Left renal cortex interstitium (tissue), 4 donors: Measurements from ENCODE around the gene FLACC1. TPM values are rescaled to one million over a fixed set of nuclear protein-coding genes. Genes with fewer than 3 reads are reported as not detected.
"Not testable (repeated sequence)": the region's sequence is repeated elsewhere in the genome, so short reads cannot be mapped to it uniquely, and the experiment has no call there.

Experiments
- DNase-seq, 4 donors: peaks; one replicate each; pipeline ENCODE4 v3.0.0-alpha.2; 2013; ENCODE audit warnings: low read depth in 4 of 4, low spot score in 2 of 4, missing footprints in 1 of 4
- polyA plus RNA-seq, 4 donors: library from polyadenylated mRNA; unstranded; fragments of 120-200 nt; gene quantifications; one replicate each; pipeline ENCODE4 v1.2.1, GENCODE V29; 2013; ENCODE audit not compliant: insufficient read length in 4 of 4

The FLACC1 gene
- polyA plus RNA-seq, 4 donors = 0.48 to 4.9 (median 2.2) TPM

DNA sequence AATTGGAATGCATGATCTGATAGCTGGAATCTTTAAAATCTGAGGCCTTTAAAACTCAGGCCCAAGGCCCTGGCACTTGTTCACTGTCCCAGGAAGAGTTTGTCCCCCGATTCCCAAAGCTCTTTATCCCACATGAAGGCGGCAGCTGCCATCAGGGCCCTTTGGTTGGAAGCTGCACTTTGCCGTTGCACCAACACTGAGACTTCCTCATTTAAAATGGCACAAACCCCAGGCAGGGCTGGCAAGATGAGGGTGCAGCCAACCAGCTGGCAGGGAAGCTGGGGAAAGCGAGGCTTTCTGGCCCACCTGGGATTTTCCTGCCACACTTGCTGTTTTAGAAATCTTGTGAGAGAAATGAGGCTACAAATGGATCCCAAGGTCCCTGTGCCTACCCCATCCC lies 6.3 kb downstream of the FLACC1 start:
- no peak for DNase-seq

DNA sequence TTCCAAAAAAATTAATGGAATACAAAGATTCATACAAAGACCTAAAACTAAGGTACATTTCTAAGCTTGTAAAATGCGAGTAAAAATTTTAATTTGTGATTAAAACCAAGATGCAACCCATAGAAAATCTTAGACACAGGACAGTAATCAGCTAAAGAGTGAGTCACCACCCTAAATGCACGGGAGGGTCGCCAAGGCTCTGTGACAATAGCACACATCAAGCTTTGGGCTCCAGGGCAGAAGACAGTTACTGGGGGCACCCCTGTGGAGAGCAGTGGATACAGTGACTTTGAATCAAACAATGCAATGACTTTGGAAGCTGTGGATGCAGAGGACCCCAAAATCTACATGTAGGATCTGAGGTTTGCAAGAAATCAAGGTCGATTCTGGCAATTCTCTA lies 7.5 kb downstream of the FLACC1 start:
- DNase-seq = no peak

DNA sequence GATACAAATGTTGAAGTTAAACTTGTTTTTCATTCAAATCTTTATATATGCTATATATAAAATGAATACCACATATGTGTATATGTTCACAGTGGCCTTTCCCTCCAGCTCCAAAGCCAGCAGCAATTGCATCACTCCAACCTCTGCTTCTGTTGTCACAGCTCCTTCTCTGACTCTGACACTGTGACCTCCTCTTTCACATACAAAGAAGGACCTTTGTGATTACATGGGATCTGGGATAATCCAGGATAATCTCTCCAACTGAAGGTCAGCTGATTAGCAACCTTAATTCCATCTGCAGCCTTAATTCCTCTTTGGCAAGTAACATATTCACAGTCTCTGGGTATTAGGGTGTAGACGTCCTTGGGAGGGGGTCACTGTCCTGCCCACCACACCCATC lies 8.4 kb downstream of the FLACC1 start:
- no peak for DNase-seq

DNA sequence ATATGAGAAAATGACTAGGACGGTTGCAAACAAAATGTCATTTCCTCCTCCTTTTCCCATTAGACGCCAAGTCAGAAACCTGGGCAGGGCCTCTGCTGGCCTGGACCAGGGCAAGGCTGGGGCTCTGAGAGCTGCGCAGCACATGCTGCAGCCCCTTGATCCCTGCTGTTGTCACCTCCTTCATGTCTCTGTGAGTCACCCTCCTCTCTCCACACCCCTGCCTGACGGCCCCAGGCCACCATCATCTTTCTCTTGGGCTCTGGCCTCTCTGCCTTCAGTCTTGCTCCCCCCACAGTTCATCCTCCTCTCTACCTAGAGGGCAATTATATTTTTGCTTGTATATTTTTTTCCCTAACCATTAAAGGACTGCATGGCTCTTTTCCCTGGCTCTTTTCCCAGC lies 10.0 kb downstream of the FLACC1 start:
- no peak for DNase-seq

DNA sequence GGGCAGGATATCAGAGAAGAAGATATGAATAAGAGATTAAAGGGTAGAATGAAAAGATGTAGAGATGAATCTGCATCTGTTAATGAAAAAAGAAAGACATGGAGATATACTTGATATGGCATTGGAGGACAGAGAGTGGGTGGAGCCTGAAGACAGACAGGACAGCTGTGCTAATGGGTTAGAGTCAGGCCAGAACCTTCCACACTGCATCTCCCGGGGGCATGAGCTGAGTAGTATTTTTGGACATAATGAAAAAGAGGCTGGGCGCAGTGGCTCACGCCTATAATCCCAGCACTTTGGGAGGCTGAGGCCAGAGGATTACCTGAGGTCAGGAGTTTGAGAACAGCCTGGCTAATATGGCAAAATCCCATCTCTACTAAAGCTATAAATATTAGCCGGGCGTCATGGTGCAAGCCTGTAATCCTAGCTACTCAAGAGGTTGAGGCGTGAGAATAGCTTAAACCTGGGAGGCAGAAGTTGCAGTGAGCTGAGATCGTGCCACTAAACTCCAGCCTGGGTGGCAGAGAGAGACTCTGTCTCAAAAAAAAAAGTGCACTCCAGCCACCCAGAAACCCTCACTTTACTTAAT lies 11.4 kb downstream of the FLACC1 start:
- DNase-seq = no peak

DNA sequence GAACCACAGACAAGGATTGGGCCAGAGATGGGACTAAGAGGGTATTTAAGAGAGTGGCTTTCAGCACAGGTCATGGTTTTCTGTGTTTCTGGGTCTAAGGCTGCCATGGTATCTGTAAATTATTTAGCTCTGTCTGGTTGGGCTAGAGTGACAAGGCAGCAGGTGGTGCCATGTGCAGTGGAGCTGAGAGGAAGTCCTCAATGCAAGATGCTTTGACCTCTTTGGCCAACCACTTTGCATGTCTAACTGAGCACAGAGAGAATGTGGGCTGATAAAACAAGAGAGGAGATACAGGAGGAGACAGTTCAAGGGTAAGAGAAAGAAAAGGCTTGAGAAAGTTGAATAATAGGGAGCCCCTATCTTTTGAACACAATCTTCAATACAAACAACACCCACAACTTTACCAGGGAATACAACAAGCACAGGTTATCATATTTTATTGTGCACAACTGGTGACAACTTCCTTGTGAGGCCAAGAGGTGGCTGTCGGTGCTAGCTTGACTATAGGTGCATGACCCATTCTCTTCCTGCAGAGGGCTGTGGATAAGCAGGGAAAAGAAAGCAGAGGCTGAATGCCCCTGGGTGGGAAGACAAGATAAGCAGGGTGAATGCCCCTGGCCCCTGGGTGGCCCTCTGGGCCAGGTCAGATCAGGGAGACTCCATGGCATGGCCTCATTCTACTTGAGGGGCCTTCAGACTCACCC lies 12.3 kb downstream of the FLACC1 start:
- DNase-seq = no peak

DNA sequence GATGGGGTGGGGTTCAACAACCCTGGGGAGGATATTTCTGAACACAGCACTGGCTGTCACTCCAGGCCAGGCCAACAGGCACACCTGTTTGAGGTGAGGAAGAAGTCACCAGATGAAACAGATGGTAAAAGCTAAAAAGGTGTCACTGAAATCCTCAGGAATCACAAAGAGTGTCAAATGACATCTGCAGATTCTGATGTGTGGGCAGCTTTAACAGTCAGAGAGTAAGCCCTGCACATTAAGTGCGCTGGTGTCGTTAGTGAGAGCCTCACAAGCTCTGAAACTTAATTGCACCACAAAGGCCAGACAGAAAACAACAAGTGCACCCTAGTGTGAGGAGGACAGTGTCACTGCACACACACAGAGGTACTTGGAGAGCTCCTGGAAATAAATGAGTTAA lies 13.6 kb downstream of the FLACC1 start:
- DNase-seq = no peak

DNA sequence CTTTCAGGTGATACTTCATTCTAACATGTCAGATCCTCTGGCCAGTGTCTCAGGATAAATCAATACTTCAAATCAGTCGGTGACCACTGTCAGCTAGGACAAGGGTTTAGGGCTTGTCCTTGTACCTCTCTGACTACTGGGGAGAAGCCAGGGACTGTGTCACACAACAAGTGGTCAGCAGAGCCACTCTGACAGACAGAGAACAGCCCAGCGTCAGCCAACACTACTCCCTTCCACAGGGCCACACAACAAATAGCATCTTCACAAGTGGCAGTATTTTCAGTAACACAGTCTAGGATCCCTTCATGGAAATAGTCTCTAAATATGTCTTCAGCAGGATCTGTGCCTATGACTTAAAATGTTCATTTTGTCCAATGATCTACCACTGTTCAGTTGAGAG lies 14.2 kb downstream of the FLACC1 start:
- no peak for DNase-seq

DNA sequence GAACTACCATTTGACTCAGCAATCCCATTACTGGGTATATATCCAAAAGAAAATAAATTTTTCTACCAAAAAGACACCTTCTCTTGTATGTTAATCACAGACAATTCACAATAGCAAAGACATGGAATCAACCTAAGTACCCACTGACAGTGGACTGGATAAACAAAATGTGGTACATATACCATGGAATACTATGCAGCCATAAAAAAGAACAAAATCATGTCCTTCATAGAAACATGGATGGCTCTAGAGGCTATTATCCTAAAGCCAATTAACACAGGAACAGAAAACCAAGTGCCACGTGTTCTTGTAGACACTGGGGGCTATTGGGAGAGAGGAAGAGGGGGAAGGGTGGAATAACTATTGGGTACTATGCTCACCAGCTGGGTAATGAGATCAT lies 27.7 kb downstream of the FLACC1 start:
- DNase-seq = no peak

DNA sequence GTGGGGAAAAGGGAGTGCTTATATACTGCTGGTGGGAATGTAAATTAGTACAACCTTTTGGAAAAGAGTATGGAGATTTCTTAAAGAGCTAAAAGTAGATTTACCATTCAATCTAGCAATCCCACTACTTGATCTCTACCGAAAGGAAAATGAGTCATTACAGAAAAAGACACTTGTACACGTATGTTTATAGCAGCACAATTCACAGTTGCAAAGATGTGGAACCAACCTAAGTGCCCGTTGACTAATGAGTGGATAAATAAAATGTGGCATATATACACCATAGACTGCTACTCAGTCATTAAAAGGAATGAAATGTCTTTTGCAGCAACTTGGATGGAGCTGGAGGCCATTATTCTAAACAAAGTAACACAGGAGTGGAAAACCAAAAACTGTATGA lies 29.5 kb downstream of the FLACC1 start:
- no peak for DNase-seq

DNA sequence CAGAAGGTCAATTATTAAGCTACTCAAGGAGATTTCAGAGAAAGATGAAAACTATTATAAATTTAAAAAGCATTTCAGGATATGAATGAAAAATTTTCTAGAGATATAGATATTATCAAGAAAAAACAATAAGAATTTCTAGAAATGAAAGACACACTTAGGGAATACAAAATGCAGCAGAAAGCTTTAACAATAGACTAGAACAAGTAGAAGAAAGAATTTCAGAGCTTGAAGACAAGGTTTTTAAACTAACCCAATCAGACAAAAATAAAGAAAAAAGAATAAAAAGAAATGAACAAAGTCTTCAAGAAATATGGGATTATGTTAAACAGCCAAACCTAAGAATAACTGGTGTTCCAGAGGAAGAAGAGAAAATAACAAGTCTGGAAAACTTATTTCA lies 34.4 kb downstream of the FLACC1 start:
- no peak for DNase-seq

DNA sequence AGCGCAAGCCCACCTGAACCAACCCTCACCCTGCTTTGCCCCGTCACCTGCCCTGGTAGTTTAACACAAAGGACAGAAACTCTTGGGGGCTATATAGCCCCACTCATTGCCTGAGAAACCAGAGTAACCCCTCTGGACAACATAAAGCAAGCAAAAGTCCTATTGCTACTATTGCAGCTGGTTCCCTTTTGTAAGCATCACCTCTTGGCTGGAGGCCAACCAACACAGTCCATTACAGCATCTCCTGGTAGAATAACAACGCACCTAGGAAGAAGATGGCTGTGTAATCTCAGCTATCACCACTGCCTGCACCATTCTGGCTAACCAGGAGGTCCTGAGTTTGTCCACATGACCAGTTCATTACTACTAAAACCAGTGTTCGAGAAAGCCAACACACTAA lies 36.4 kb downstream of the FLACC1 start:
- no peak for DNase-seq

DNA sequence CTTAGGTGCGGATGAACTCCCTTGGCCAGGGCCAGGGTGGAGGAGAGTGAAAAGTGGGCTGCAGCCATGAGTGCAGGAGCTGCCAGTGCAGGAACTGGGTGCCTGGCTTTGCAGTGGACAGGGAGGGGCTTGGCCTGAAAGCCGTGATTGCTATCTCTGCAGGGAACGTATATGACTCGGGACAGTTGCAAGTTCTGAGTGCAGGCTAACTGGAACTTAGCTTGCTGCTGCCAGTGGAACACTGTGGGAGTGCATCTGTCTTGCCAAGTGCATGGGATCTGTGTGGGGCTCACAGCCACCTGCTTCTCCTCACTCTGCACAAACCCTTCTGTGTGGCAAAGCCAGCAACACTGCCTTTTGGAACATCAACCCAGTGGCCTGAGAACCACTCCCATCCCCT lies 36.9 kb downstream of the FLACC1 start:
- no peak for DNase-seq

DNA sequence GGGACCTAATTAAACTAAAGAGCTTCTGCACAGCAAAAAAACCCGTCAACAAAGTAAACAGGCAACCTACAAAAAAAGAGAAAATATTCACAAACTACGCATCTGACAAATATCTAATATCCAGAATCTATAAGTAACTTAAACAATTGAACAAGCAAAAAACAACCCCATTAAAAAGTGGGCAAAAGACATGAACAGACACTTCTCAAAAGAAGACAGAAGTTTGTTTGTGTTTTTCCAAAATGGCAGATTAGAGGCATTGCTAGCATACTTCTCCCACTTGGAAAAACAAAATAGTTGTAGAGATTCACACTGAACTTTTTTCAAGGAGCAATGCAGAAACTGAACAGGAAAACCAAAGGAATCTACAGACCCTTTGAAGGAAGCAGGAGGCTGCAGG lies 37.6 kb downstream of the FLACC1 start:
- DNase-seq = no peak

DNA sequence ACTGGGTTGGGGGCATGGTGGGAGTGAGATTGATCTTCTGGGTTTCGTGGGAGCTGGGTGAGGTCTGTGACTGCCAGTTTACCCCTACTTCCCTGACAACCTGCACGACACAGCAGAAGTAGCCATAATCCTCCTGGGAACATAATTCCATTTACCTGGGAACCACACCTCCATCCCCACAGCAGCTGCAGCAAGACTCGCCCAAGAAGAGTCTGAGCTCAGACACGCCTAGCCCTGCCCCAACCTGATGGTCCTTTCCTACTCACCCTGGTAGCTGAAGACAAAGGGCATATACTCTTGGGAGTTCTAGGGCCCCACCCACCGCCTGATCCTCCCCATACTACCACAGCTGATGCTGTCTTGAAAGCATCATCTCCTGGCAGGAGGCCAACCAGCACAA lies 43.8 kb downstream of the FLACC1 start:
- DNase-seq = no peak

DNA sequence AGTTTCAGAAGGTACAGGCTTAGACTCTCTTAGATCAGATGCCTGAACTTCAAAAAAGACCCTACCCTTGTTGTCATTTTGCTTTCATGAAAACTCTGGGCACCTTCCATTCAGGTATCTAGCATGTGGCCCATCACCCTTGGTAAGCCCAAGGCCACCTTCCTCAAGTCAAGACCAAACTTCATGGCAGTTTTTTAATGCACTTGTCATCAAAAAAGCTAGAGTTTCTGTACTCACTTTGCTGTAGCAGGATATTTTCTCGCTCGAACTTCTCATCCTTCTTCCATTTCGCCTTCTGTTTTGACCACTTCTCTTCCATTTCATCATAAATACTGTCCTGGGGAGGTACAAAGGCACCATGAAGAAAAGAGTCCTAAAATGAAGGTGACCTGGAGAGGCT lies 48.2 kb downstream of the FLACC1 start:
- no peak for DNase-seq

DNA sequence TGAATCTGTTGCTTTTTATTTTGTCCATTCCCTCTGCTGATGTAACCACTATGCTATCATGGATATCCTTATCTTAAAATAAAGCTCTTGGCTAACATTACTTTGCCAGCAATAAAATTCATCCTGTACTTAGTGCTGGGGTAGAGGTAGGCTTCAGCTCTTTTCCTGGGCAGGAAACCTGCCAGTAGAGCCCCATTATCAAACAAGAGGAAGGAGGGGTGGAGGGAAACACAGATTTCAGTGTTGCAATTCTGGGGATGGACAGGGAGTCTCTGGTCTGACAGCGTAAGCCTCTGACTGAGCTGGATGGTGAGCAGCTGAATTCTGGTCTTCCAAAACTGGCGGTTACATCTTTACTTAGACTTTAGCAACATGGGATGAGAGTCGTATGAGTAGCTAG lies 49.3 kb downstream of the FLACC1 start:
- DNase-seq = no peak

DNA sequence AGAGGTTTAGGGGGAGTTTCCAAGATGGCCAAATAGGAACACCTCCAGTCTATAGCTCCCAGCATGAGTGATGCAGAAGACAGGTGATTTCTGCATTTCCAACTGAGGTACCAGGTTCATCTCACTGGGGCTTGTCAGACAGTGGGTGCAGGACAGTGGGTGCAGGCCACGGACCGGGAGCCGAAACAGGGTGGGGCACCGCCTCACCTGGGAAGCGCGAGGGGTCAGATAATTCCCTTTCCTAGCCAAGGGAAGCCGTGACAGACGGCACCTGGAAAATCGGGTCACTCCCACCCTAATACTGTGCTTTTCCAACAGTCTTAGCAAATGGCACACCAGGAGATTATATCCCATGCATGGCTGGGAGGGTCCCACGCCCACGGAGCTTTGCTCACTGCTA lies 57.2 kb downstream of the FLACC1 start:
- not testable (repeated sequence) for DNase-seq

DNA sequence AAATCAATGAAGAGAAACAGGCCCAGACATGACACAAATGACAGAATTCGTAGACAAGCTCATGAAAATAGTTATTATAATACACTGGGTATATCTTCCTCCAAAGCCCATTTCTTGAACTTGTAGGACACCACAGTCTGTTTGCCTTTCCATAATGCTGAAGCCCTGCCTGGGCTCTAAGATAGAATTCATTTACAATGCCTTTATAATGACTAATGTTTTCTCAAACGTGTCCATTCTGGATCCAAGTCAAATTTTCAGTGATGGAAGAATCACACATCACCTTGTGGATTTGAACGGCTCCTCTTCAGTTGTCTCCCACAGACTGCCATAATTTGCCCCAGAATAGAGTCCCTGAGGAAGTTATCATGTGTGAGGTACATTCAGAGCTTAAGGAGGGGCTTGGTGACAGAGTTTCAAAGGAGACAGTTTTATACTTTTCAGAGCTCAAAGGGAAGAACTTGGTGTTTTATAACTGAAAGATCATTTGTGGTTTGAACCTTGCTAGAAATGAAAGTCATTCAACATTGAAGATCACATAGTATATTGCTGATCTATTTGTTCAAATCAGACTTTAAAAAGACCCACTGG lies 58.6 kb downstream of the FLACC1 start:
- DNase-seq = no peak

DNA sequence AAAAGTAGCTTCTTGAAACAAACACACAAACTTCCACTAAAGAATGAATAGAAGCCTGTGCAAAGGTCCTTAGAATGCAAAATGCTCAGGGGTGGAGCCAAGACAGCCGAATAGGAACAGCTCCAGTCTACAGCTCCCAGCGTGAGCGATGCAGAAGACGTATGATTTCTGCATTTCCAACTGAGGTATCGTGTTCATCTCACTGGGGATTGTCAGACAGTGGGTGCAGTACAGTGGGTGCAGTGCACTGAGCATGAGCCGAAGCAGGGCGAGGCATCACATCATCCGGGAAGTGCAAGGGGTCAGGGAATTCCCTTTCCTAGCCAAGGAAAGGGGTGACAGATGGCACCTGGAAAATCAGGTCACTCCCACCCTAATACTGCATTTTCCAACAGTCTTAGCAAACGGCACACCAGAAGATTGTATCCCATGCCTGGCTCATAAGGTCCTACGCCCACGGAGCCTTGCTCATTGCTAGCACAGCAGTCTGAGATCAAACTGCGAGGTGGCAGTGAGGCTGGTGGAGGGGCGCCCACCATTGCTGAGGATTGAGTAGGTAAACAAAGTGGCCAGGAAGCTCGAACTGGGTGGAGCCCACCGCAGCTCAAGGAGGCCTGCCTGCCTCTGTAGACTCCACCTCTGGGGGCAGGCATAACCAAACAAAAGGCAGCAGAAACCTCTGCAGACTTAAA lies 66.5 kb downstream of the FLACC1 start:
- not testable (repeated sequence) for DNase-seq

DNA sequence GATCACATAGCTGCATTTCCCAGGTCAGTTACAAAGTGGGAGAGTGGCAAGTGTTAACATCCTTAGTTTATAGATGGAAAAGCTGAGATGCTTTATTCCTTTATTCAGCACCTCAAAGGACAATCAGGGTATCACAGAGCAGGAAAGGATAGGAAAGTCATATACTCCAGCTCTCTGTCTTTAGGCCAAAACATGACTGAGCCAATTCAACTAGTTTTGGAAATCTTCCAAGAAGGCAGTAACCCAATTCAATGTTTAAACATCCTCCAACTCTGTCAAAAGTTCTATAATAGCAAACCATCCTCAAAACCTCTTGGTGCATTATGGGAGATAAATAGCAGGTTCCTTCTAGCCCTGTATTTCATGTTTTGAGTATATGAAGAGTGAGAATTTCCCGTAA lies 71.6 kb downstream of the FLACC1 start:
- no peak for DNase-seq
